ENCODE measurements around the gene ACY1.

GRCh38 chr3:51964521-51964920, 18.8 kb upstream of the ACY1 start:
- TF ChIP-seq, protein P1, sequence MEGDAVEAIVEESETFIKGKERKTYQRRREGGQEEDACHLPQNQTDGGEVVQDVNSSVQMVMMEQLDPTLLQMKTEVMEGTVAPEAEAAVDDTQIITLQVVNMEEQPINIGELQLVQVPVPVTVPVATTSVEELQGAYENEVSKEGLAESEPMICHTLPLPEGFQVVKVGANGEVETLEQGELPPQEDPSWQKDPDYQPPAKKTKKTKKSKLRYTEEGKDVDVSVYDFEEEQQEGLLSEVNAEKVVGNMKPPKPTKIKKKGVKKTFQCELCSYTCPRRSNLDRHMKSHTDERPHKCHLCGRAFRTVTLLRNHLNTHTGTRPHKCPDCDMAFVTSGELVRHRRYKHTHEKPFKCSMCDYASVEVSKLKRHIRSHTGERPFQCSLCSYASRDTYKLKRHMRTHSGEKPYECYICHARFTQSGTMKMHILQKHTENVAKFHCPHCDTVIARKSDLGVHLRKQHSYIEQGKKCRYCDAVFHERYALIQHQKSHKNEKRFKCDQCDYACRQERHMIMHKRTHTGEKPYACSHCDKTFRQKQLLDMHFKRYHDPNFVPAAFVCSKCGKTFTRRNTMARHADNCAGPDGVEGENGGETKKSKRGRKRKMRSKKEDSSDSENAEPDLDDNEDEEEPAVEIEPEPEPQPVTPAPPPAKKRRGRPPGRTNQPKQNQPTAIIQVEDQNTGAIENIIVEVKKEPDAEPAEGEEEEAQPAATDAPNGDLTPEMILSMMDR (IDR thresholded peaks at IDR 0.05): no peak
- TF ChIP-seq POLR2A (IDR thresholded peaks at IDR 0.05): no peak
